Skin epidermis (tissue), 12 donors: Measurements from ENCODE around the gene SLC29A1.
"Not testable (repeated sequence)": the region's sequence is repeated elsewhere in the genome, so short reads cannot be mapped to it uniquely, and the experiment has no call there.

Source experiments
- H3K27ac ChIP-seq, 21 experiments: fragments of 200-600 bp; sonication (generic) in 11 of 21; one replicate each; pipeline ENCODE4 v1.5.0; 2020; ENCODE audit warnings: mild to moderate bottlenecking in 3 of 21, inconsistent platforms in 2 of 21, moderate library complexity in 2 of 21
- H3K4me3 ChIP-seq, 7 experiments: fragments of 200-600 bp; sonication (generic) in 2 of 7; one replicate each; pipeline ENCODE4 v1.5.0; 2020; ENCODE audit warnings: inconsistent platforms in 2 of 7, mild to moderate bottlenecking in 2 of 7, moderate library complexity in 1 of 7

SLC29A1 gene

GRCh38 chr6:44192428-44193041 lies 30.9 kb upstream of the SLC29A1 start:
- H3K27ac ChIP-seq = peak overlapping the region in 3 of 21 experiments; percentile 9 to 50 (median 11)
- peak overlapping the region in 1 of 7 experiments; percentile 2 for H3K4me3 ChIP-seq

GRCh38 chr6:44193307-44193910 lies 30.0 kb upstream of the SLC29A1 start:
- Histone ChIP-seq H3K4me3 (no peak overlapping the region), H3K27ac (no peak overlapping the region)

GRCh38 chr6:44194326-44194725 lies 29.1 kb upstream of the SLC29A1 start:
- H3K4me3 ChIP-seq = no peak overlapping the region
- H3K27ac ChIP-seq = no peak overlapping the region

GRCh38 chr6:44196351-44196750 lies 27.0 kb upstream of the SLC29A1 start:
- H3K27ac ChIP-seq, H3K4me3 ChIP-seq: not testable (repeated sequence)

- no peak overlapping the region for H3K4me3 ChIP-seq
- no peak overlapping the region for H3K27ac ChIP-seq
These were observed 24.7 kb upstream of the SLC29A1 start for GRCh38 chr6:44198684-44199083.

- H3K27ac ChIP-seq = peak overlapping the region in 6 of 21 experiments; percentile 70 to 90 (median 82)
These were observed 23.5 kb upstream of the SLC29A1 start for GRCh38 chr6:44199883-44200282.

GRCh38 chr6:44201200-44201599 lies 22.2 kb upstream of the SLC29A1 start:
- H3K4me3 ChIP-seq = peak overlapping the region in 1 of 7 experiments; percentile 19
- peak overlapping the region in 20 of 21 experiments; percentile 52 to 90 (median 81) for H3K27ac ChIP-seq

More at GRCh38 chr6:44199883-44200282, 23.5 kb upstream of the SLC29A1 start:
- H3K4me3 ChIP-seq = no peak overlapping the region

GRCh38 chr6:44201638-44202303 lies 21.6 kb upstream of the SLC29A1 start:
- Histone ChIP-seq H3K4me3 (peak overlapping the region in 1 of 7 experiments; percentile 19), H3K27ac (peak overlapping the region in 20 of 21 experiments; percentile 52 to 90 (median 81))

- H3K27ac ChIP-seq = peak overlapping the region in 19 of 21 experiments; percentile 0 to 90 (median 70)
- no peak overlapping the region for H3K4me3 ChIP-seq
These were observed 20.9 kb upstream of the SLC29A1 start for GRCh38 chr6:44202332-44202971.

- H3K27ac ChIP-seq = peak overlapping the region in 16 of 21 experiments; percentile 0 to 90 (median 58)
- no peak overlapping the region for H3K4me3 ChIP-seq
These were observed 20.2 kb upstream of the SLC29A1 start for GRCh38 chr6:44202972-44203750.

- peak overlapping the region in 6 of 21 experiments; percentile 0 to 87 (median 42) for H3K27ac ChIP-seq
- no peak overlapping the region for H3K4me3 ChIP-seq
These were observed 19.4 kb upstream of the SLC29A1 start for GRCh38 chr6:44203955-44204354.

GRCh38 chr6:44207966-44208365 lies 15.4 kb upstream of the SLC29A1 start:
- Histone ChIP-seq H3K27ac (no peak overlapping the region), H3K4me3 (no peak overlapping the region)

- Histone ChIP-seq H3K27ac (no peak overlapping the region), H3K4me3 (no peak overlapping the region)
These were observed 12.1 kb upstream of the SLC29A1 start for GRCh38 chr6:44211284-44211683.

GRCh38 chr6:44214307-44214706 lies 9.1 kb upstream of the SLC29A1 start:
- no peak overlapping the region for H3K27ac ChIP-seq
- H3K4me3 ChIP-seq = no peak overlapping the region

GRCh38 chr6:44216677-44217331 lies 6.6 kb upstream of the SLC29A1 start, which contains the start of gene MYMX:
Gene MYMX, plus strand, starts transcription at chr6:44216926. Its CDS starts 546 bp downstream, at chr6:44217472.
- Histone ChIP-seq H3K4me3 (no peak within 1 kb of the TSS), H3K27ac (peak within 1 kb of the TSS in 14 of 21 experiments; percentile 2 to 91 (median 63))

GRCh38 chr6:44217332-44218143 lies 5.9 kb upstream of the SLC29A1 start:
- H3K27ac ChIP-seq = peak overlapping the region in 15 of 21 experiments; percentile 2 to 91 (median 60)
- no peak overlapping the region for H3K4me3 ChIP-seq

GRCh38 chr6:44219053-44219814 lies 4.2 kb upstream of the SLC29A1 start:
- Histone ChIP-seq H3K27ac (peak overlapping the region in 20 of 21 experiments; percentile 6 to 91 (median 68)), H3K4me3 (peak overlapping the region; percentile 25 to 44 (median 36))
